Heart left ventricle (tissue), 16 donors: ENCODE results near the gene COPS7B. TPM values are rescaled to one million over a fixed set of nuclear protein-coding genes. Genes with fewer than 3 reads are reported as not detected.
"Not testable (repeated sequence)": the region's sequence is repeated elsewhere in the genome, so short reads cannot be mapped to it uniquely, and the experiment has no call there.

ENCODE experiments used
- ATAC-seq, 4 donors: fragments of 200-7000 bp; cut with Tn5 transposase; one replicate each; pipeline ENCODE4 v1.9.1; 2020 to 2022; ENCODE audit warnings: moderate library complexity in 4 of 4, mild to moderate bottlenecking in 3 of 4, moderate number of reproducible peaks in 1 of 4
- DNase-seq, 5 donors: peaks; one replicate each; pipeline ENCODE4 v3.0.0-alpha.2; 2020
- H3K27ac ChIP-seq, 12 donors: fragments of 200-600 bp; sonication (generic) in 4 of 12; one replicate each; pipeline versions ENCODE4 v1.5.0 to v1.8.0; 2016 to 2022; ENCODE audit warnings: mild to moderate bottlenecking in 2 of 12
- H3K27me3 ChIP-seq, 9 donors: fragments of 200-600 bp; sonication (generic) in 2 of 9; one replicate each; pipeline versions ENCODE4 v1.5.1 to v1.8.0; 2016 to 2022; ENCODE audit warnings: mild to moderate bottlenecking in 3 of 9
- H3K36me3 ChIP-seq, 9 donors: fragments of 200-600 bp; sonication (generic) in 2 of 9; one replicate each; pipeline versions ENCODE4 v1.5.0 to v1.8.0; 2018 to 2022; ENCODE audit warnings: mild to moderate bottlenecking in 2 of 9
- H3K4me1 ChIP-seq, 12 donors: fragments of 200-600 bp; sonication (generic) in 4 of 12; one replicate each; pipeline versions ENCODE4 v1.5.0 to v1.8.0; 2016 to 2022; ENCODE audit warnings: mild to moderate bottlenecking in 3 of 12
- H3K4me3 ChIP-seq, 12 donors: fragments of 200-600 bp; sonication (generic) in 4 of 12; one replicate each; pipeline versions ENCODE4 v1.5.0 to v1.8.0; 2017 to 2022; ENCODE audit warnings: mild to moderate bottlenecking in 9 of 12, moderate library complexity in 4 of 12
- H3K9me3 ChIP-seq, 12 donors: fragments of 200-600 bp; sonication (generic) in 4 of 12; one replicate each; pipeline versions ENCODE4 v1.5.0 to v1.8.0; 2016 to 2022; ENCODE audit warnings: mild to moderate bottlenecking in 1 of 12
- POLR2A ChIP-seq, 2 donors: fragments of 450-650 bp; IDR thresholded peaks; one replicate each; pipeline ENCODE4 v1.6.1; 2017; ENCODE audit warnings: antibody characterized with exemption in 2 of 2, mild to moderate bottlenecking in 2 of 2, moderate library complexity in 2 of 2
- WGBS, 4 donors: extraction: QIAGEN DNeasy Blood & Tissue Kit in 2 of 4; methylation state at CpG; one replicate each; pipeline versions ENCODE4 v1.1.5 to v1.1.7; 2013 to 2018; 5-methylcytosine and 5-hydroxymethylcytosine counted together
- intact Hi-C, 10 donors: fragments of 100-400 bp; cut with DNase I; formaldehyde crosslinking; loops; one replicate each; pipeline versions ENCODE4 v1.11.1 to v1.14.2; 2022
- polyA plus RNA-seq, 2 donors: library from polyadenylated mRNA; stranded (reverse); fragments of 200-250 nt; gene quantifications; one replicate each; pipeline ENCODE4 v1.2.3, GENCODE V29; 2013
- total RNA-seq, 9 donors: library from RNA; depleted of rRNA in 2 of 9; stranded (reverse); fragments of >200 nt in 2 of 9; fragmentation: NEBNext Ultra II Directional in 3 of 9; extraction: Animal tissue kit (Norgen Biotek cat#: 25700) in 3 of 9; gene quantifications; one replicate each; pipeline versions ENCODE4 v1.1.0 to v1.2.4, GENCODE V29; 2016 to 2023
- TF ChIP-seq, protein P1 (sequence below), 12 donors: fragments of 200-600 bp; sonication (generic) in 4 of 12; IDR thresholded peaks; one replicate each; pipeline versions ENCODE4 v1.5.0 to v1.8.0; 2018 to 2022; ENCODE audit warnings: antibody characterized with exemption in 12 of 12, mild to moderate bottlenecking in 5 of 12
- donor health status: ischemic (EF 13 %, LVEDD 7.1; RV severe dilation, severe dysfunction).
- donor health status: healthy with polysubstance abuse.
- donor health status: DM: no; HTN: yes; CAD: no.
- donor health status: DM: no; HTN: no; CAD: no.
- donor health status: ischemic (EF 25% LVEDD 6.9; RV normal size, moderate dysfunction).
- donor health status: ischemic (EF 25% LVEDD 5.7; RV mildly dilated, moderate dysfunction).
- donor health status: healthy.
- donor health status: DM: yes; HTN: yes; CAD: no.
- donor health status: ischemic (EF 35%, LVEDD 5.7; RV mildly dilated, moderate dysfunction).
- donor health status: nonischemic (EF 11% LVEDD 7.7; RV severe dilation, severe dysfunction).
- donor health status: DM: yes; HTN: yes; CAD: no.
- donor health status: PGD.
- donor health status: ischemic (EF 29% LVEDD 5.4; RV normal size, mild dysfunction).
- donor health status: nonischemic (EF 23%, LVEDD 6.1; RV moderate dilation, normal function).

The COPS7B gene
- total and polyA plus RNA-seq, 11 donors: 12.3 to 27.7 (median 18.9) TPM

DNA sequence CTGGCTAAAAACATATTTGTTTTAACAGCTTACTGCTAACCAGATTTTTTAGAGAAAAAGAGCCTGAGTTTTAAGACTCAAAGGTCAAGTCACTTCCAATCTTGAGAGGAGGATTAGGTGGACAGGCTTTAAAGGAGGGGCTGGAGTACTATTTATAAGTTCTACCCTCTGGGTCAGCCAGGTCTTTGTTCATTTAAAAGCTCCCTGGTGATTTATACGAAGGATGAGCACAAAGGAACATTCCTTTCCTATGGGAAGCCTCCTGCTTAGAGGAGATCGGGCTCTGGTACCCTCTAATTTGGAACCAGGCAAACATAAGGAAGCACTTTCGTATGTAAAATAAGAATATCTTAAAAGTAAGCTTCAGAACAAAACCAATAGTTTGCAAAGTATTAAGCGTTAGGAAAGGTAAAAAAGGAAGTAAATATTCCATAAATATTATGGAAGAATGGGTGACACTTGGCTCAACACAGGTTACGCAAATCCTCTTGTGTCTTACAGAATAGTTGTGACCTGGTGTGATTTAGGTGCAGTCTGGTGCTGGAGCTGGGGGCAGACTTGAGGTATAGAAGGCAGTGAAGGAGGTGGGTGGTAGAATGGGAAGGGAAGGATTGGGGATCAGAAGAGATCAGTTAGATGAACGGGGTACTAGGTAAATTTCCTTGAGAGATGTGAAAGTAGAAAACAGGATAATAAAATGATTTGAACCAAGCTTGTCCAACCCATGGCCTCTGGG, 40.8 kb upstream of the COPS7B start:
- Histone ChIP-seq H3K4me3 (no peak overlapping the region), H3K27me3 (no peaks in the 10 kb centered on the region), H3K36me3 (no peaks in the 10 kb centered on the region), H3K4me1 (peaks cover 0 to 7% (median 0%) of the 10 kb centered on the region in 12 donors), H3K27ac (no peak overlapping the region), H3K9me3 (no peaks in the 10 kb centered on the region)
- TF ChIP-seq, protein P1, sequence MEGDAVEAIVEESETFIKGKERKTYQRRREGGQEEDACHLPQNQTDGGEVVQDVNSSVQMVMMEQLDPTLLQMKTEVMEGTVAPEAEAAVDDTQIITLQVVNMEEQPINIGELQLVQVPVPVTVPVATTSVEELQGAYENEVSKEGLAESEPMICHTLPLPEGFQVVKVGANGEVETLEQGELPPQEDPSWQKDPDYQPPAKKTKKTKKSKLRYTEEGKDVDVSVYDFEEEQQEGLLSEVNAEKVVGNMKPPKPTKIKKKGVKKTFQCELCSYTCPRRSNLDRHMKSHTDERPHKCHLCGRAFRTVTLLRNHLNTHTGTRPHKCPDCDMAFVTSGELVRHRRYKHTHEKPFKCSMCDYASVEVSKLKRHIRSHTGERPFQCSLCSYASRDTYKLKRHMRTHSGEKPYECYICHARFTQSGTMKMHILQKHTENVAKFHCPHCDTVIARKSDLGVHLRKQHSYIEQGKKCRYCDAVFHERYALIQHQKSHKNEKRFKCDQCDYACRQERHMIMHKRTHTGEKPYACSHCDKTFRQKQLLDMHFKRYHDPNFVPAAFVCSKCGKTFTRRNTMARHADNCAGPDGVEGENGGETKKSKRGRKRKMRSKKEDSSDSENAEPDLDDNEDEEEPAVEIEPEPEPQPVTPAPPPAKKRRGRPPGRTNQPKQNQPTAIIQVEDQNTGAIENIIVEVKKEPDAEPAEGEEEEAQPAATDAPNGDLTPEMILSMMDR (IDR thresholded peaks at IDR 0.05): no peak
- no peak for TF ChIP-seq POLR2A (IDR thresholded peaks at IDR 0.05)
- 73 to 76% (median 75%) methylated on average over 6 of the region's 6 CpGs for WGBS, 4 donors
- DNase-seq (no peak), ATAC-seq (no peak)
- intact Hi-C loops: no loop called here

DNA sequence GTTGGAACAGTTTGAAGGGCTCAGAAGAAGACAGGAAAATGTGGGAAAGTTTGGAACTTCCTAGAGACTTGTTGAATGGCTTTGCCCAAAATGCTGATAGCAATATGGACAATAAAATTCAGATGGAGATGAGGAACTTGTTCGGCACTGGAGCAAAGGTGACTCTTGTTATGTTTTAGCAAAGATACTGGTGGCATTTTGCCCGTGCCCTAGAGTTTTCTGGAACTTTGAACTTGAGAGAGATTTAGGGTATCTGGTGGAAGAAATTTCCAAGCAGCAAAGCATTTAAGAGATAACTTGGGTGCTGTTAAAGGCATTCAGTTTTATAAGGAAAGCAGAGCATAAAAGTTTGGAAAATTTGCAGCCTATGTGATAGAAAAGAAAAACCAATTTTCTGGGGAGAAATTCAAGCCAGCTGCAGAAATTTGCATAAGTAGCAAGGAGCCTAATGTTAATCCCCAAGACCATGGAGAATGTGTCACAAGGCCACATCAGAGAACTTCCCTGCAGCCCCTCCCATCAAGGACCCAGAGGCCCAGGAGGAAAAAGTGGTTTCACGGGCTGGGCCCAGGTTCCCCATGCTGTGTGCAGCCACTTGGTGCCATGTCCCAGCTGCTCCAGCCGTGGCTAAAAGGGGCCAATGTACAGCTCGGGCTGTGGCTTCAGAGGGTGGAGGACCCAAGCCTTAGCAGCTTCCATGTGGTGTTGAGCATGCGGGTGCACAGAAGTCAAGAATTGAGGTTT, 37.9 kb upstream of the COPS7B start:
- H3K4me1 ChIP-seq, H3K9me3 ChIP-seq, ATAC-seq, H3K36me3 ChIP-seq, H3K27me3 ChIP-seq, intact Hi-C loops, DNase-seq, H3K4me3 ChIP-seq, H3K27ac ChIP-seq: not testable (repeated sequence)
- 91 to 95% (median 93%) methylated on average over 6 of the region's 6 CpGs for WGBS, 4 donors

DNA sequence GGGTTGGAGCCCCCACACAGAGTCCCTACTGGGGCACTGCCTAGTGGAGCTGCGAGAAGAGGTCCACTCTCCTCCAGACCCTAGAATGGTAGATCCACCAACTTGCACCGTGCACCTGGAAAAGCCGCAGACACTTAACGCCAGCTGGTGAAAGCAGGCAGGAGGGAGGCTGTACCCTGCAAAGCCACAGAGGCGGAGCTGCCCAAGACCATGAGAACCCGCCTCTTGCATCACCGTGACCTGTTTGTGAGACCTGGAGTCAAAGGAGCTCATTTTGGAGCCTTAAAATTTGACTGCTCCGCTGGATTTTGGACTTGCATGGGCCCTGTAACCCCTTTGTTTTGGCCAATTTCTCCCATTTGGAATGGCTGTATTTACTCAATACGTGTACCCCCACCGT, 37.2 kb upstream of the COPS7B start:
- intact Hi-C loops: not testable (repeated sequence)
- 91 to 97% (median 96%) methylated on average over 9 to 10 of the region's 10 CpGs for WGBS, 4 donors

DNA sequence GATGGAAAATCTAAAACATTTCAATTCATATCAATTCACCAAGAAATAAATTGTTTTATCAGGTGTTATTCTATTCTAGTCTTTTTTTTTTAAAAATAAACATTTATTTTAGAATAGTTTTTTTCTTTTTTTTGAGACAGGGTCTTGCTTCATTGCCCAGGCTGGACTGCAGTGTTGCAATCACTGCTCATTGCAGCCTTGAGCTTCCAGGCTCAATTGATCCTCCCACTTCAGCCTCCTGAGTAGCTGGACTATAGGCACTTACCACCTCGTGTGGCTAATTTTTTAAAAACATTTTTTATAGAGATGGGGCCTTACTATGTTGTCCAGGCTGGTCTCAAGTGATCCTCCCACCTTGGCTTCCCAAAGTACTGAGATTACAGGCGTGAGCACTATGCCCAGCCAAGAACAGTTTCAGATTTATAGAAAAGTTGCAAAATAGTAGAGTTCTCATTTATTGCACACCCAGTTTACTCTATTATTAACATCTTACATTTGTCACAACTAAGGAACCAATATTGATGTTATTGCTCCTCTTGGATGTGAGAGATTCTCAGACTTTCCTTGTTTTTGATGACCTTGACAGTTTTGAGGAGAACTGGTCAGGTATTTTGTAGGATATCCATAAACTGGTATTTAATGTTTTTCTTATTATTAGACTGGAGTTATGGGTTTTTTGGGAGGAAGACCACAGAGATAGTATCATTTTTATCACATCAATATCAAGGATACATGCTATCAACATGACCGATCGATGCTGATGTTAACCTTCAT, 35.0 kb upstream of the COPS7B start:
- WGBS, 4 donors: 91 to 97% (median 95%) methylated on average over 4 of the region's 4 CpGs
- Histone ChIP-seq H3K36me3 (no peaks in the 10 kb centered on the region), H3K9me3 (no peaks in the 10 kb centered on the region), H3K27ac (no peak overlapping the region), H3K27me3 (no peaks in the 10 kb centered on the region), H3K4me1 (no peaks in the 10 kb centered on the region), H3K4me3 (no peak overlapping the region)
- DNase-seq (no peak), ATAC-seq (no peak)
- no peak for TF ChIP-seq POLR2A (IDR thresholded peaks at IDR 0.05)
- TF ChIP-seq, protein P1 (IDR thresholded peaks at IDR 0.05): no peak
- intact Hi-C loops: no loop called here

More for the DNA sequence above, 37.2 kb upstream of the COPS7B start:
- H3K36me3 ChIP-seq, H3K9me3 ChIP-seq, DNase-seq, H3K27me3 ChIP-seq, H3K4me1 ChIP-seq, H3K27ac ChIP-seq, H3K4me3 ChIP-seq, ATAC-seq: not testable (repeated sequence)

DNA sequence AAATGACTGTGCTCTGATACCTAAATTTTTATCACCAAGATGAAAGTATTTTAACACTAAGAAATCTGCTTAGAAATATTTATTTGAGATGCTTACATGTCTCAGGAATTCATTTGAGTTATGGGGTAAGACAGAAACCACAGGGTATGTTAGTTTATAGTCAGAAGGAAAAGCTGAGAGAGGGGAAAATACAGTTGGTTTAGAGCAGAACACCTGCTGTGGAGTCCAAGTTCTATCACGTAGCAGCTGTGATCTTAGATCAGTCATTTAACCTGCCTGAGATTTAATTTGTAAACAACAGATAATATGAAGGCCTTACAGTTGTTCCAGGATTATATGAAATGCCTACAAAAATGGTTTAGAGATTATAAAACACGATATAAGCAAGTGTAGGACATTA, 34.2 kb upstream of the COPS7B start:
- 91 to 95% (median 94%) methylated on average over 2 of the region's 2 CpGs for WGBS, 4 donors
- ATAC-seq (no peak), DNase-seq (no peak)
- Histone ChIP-seq H3K4me3 (no peak overlapping the region), H3K27ac (no peak overlapping the region), H3K27me3 (no peaks in the 10 kb centered on the region), H3K36me3 (no peaks in the 10 kb centered on the region), H3K4me1 (no peaks in the 10 kb centered on the region), H3K9me3 (no peaks in the 10 kb centered on the region)
- no peak for TF ChIP-seq POLR2A (IDR thresholded peaks at IDR 0.05)
- TF ChIP-seq, protein P1 (IDR thresholded peaks at IDR 0.05): no peak
- intact Hi-C loops: no loop called here
